HEK293 (cell line): ENCODE results near the gene CNGB1.
"Not testable (repeated sequence)": the region's sequence is repeated elsewhere in the genome, so short reads cannot be mapped to it uniquely, and the experiment has no call there.

Source experiments
- CTCF ChIA-PET: fragments of 350-600 bp; formaldehyde crosslinking; extraction: SDS; loops from one replicate; lab custom pipeline; 2021; ENCODE audit warnings: antibody characterized with exemption; lab: Yijun Ruan, JAX
- POLR2A ChIA-PET: fragments of 300-600 bp; formaldehyde crosslinking; extraction: SDS; loops from one replicate; lab custom pipeline; 2020; ENCODE audit warnings: antibody characterized with exemption, inconsistent platforms; lab: Yijun Ruan, JAX
- H3K27ac ChIP-seq: fragments of 200-500 bp; sonication (Bioruptor generic); 2 replicates; pipeline ENCODE4 v1.5.1; 2014; ENCODE audit warnings: low read depth, low read length, control low read depth, inconsistent platforms; ENCODE audit errors: extremely low read depth
- H3K36me3 ChIP-seq, 2 experiments: fragments of 200-500 bp in 1 of 2; sonication (Bioruptor generic) in 1 of 2; 1 replicate in 1 of 2; 2 replicates in 1 of 2; pipeline ENCODE4 v1.5.1; 2014 to 2017; ENCODE audit warnings: inconsistent platforms in 2 of 2, low read length in 2 of 2; ENCODE audit not compliant: control insufficient read depth in 2 of 2, insufficient read depth in 1 of 2
- H3K4me1 ChIP-seq: fragments of 200-500 bp; sonication (Bioruptor generic); 2 replicates; pipeline ENCODE4 v1.5.1; 2014; ENCODE audit warnings: mild to moderate bottlenecking, low read length, inconsistent platforms; ENCODE audit not compliant: control insufficient read depth, insufficient read depth
- H3K4me3 ChIP-seq: 2 replicates; pipeline ENCODE4 v1.5.1; 2011; ENCODE audit warnings: low read depth, mild to moderate bottlenecking, control low read depth, low read length, moderate library complexity
- H3K9me3 ChIP-seq: fragments of 200-500 bp; sonication (Bioruptor generic); 2 replicates; pipeline ENCODE4 v1.5.1; 2014; ENCODE audit warnings: low read depth, low read length, inconsistent platforms; ENCODE audit not compliant: control insufficient read depth, insufficient read depth
- KLF9 ChIP-seq: fragments of 450-650 bp; formaldehyde crosslinking; IDR thresholded peaks from 2 replicates; pipeline ENCODE4 v1.5.1; 2016; ENCODE audit warnings: missing biosample characterization, missing genetic modification characterization, low read depth
- PRDM2 ChIP-seq: fragments of 450-650 bp; formaldehyde crosslinking; IDR thresholded peaks from 2 replicates; pipeline ENCODE4 v1.5.1; 2016; ENCODE audit warnings: missing biosample characterization, missing genetic modification characterization, borderline replicate concordance
- ZFP41 ChIP-seq: fragments of 450-650 bp; formaldehyde crosslinking; IDR thresholded peaks from 2 replicates; pipeline ENCODE4 v1.5.1; 2016; ENCODE audit warnings: missing biosample characterization, missing genetic modification characterization, borderline replicate concordance
- ZNF175 ChIP-seq: fragments of 450-650 bp; formaldehyde crosslinking; IDR thresholded peaks from 2 replicates; pipeline ENCODE4 v1.5.1; 2016; ENCODE audit warnings: missing biosample characterization, missing genetic modification characterization
- ZNF184 ChIP-seq: fragments of 450-650 bp; IDR thresholded peaks from 2 replicates; pipeline ENCODE4 v1.5.1; 2018; ENCODE audit warnings: missing biosample characterization, mild to moderate bottlenecking, missing genetic modification characterization
- ZNF214 ChIP-seq: fragments of 450-650 bp; formaldehyde crosslinking; IDR thresholded peaks from 2 replicates; pipeline ENCODE4 v1.5.1; 2017; ENCODE audit warnings: missing biosample characterization, mild to moderate bottlenecking, missing genetic modification characterization, borderline replicate concordance
- ZNF239 ChIP-seq: fragments of 450-650 bp; formaldehyde crosslinking; IDR thresholded peaks from 2 replicates; pipeline ENCODE4 v1.5.1; 2016; ENCODE audit warnings: missing biosample characterization, missing genetic modification characterization
- ZNF292 ChIP-seq: fragments of 450-650 bp; formaldehyde crosslinking; IDR thresholded peaks from 2 replicates; pipeline ENCODE4 v1.5.1; 2016; ENCODE audit warnings: low read depth, missing biosample characterization, missing genetic modification characterization, borderline replicate concordance
- ZNF335 ChIP-seq: fragments of 450-650 bp; formaldehyde crosslinking; conservative IDR thresholded peaks from 2 replicates; pipeline ENCODE4 v1.5.1; 2016; ENCODE audit warnings: missing biosample characterization, missing genetic modification characterization
- ZNF521 ChIP-seq: fragments of 450-650 bp; formaldehyde crosslinking; IDR thresholded peaks from 2 replicates; pipeline ENCODE4 v1.5.1; 2017; ENCODE audit warnings: missing biosample characterization, mild to moderate bottlenecking, missing genetic modification characterization
- ZNF571 ChIP-seq: fragments of 450-650 bp; formaldehyde crosslinking; IDR thresholded peaks from 2 replicates; pipeline ENCODE4 v1.5.0; 2017; ENCODE audit warnings: missing biosample characterization, missing genetic modification characterization
- ZNF600 ChIP-seq: fragments of 450-650 bp; formaldehyde crosslinking; IDR thresholded peaks from 2 replicates; pipeline ENCODE4 v1.5.1; 2016; ENCODE audit warnings: missing biosample characterization, missing genetic modification characterization
- ZSCAN18 ChIP-seq: fragments of 450-650 bp; formaldehyde crosslinking; IDR thresholded peaks from 2 replicates; pipeline ENCODE4 v1.5.1; 2016; ENCODE audit warnings: missing biosample characterization, missing genetic modification characterization

CNGB1 gene

GRCh38 chr16:57897996-57898395 is 72.9 kb downstream of the CNGB1 start:
- no peaks in the 10 kb centered on the region for H3K4me1 ChIP-seq
- TF ChIP-seq ZNF214 (no peak), ZNF292 (tag by site-specific recombination) (no peak), ZSCAN18 (tag by site-specific recombination) (no peak), ZNF175 (tag by site-specific recombination) (no peak), KLF9 (tag by site-specific recombination) (no peak), ZNF600 (tag by site-specific recombination) (no peak), ZNF571 (tag by site-specific recombination) (no peak), ZNF521 (no peak)
- TF ChIP-seq, all 188 proteins: peak for 0
- no peak overlapping the region for H3K4me3 ChIP-seq
- H3K27ac ChIP-seq, result no peak overlapping the region
- ChIA-PET CTCF (interaction anchor here (0.5 to 3.3 kb wide), 7 partner anchors 8 to 229 kb away, joined by 3 to 25 read pairs (median 9); no protein-coding TSS in a partner anchor), POLR2A (no interaction called here)
- no peaks in the 10 kb centered on the region for H3K36me3 ChIP-seq
- no peaks in the 10 kb centered on the region for H3K9me3 ChIP-seq

- ChIA-PET POLR2A (no interaction called here), CTCF (interaction anchor here (0.7 to 2.5 kb wide), 3 partner anchors 14 to 225 kb away, joined by 3 to 13 read pairs (median 3); no protein-coding TSS in a partner anchor)
- Histone ChIP-seq H3K4me3 (no peak overlapping the region), H3K36me3 (no peaks in the 10 kb centered on the region), H3K9me3 (no peaks in the 10 kb centered on the region), H3K4me1 (no peaks in the 10 kb centered on the region), H3K27ac (no peak overlapping the region)
- TF ChIP-seq ZNF335 (tag by site-specific recombination) (no peak), ZFP41 (no peak)
These were observed 73.7 kb downstream of the CNGB1 start for GRCh38 chr16:57897053-57897784.

- H3K9me3 ChIP-seq, H3K4me3 ChIP-seq, H3K36me3 ChIP-seq, POLR2A ChIA-PET, H3K27ac ChIP-seq, H3K4me1 ChIP-seq: not testable (repeated sequence)
- CTCF ChIA-PET, result interaction anchor here (1.0 kb wide), 1 partner anchor 246 kb away, joined by 3 read pairs; no protein-coding TSS in a partner anchor
These were observed 75.8 kb downstream of the CNGB1 start for GRCh38 chr16:57895081-57895547.

GRCh38 chr16:57894390-57895080 is 76.4 kb downstream of the CNGB1 start:
- Histone ChIP-seq H3K4me3 (no peak overlapping the region), H3K4me1 (no peaks in the 10 kb centered on the region; the same call in 1 of the 2 replicates), H3K36me3 (no peaks in the 10 kb centered on the region), H3K9me3 (no peaks in the 10 kb centered on the region), H3K27ac (no peak overlapping the region)
- TF ChIP-seq ZNF184 (tag by site-specific recombination) (0 out of 2 replicates have a peak, but pooled peaks have one; percentile 62), PRDM2 (no peak), ZNF239 (tag by site-specific recombination) (no peak)
- ChIA-PET POLR2A (no interaction called here), CTCF (no interaction called here)
